Measurements from ENCODE around the gene DGKH.
"Not testable (repeated sequence)": the region's sequence is repeated elsewhere in the genome, so short reads cannot be mapped to it uniquely, and the experiment has no call there.

DGKH gene

DNA sequence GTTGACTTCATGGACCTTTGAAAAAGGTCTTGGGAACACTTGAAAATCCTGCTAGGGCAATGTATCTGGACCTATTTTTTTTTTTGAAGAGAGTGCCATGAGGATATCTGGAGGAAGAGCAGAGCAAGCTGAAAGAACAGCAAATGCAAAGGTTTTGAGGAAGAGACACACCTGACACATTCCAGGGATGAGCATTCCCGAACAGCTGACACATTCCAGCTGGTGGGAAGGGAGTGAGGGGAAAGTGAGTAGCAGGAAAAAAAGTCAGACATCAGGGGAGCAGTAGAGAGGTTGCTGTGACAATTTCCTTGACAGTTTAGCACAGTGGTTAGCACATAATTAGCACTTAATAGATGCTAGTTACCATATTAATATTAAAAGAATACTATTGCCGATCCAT lies 14.7 kb downstream of the DGKH start:
- TF ChIP-seq, protein P1, sequence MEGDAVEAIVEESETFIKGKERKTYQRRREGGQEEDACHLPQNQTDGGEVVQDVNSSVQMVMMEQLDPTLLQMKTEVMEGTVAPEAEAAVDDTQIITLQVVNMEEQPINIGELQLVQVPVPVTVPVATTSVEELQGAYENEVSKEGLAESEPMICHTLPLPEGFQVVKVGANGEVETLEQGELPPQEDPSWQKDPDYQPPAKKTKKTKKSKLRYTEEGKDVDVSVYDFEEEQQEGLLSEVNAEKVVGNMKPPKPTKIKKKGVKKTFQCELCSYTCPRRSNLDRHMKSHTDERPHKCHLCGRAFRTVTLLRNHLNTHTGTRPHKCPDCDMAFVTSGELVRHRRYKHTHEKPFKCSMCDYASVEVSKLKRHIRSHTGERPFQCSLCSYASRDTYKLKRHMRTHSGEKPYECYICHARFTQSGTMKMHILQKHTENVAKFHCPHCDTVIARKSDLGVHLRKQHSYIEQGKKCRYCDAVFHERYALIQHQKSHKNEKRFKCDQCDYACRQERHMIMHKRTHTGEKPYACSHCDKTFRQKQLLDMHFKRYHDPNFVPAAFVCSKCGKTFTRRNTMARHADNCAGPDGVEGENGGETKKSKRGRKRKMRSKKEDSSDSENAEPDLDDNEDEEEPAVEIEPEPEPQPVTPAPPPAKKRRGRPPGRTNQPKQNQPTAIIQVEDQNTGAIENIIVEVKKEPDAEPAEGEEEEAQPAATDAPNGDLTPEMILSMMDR (conservative IDR thresholded peaks at IDR 0.05; ENCODE audit: low read depth, low read length), result no peak
- DNase-seq (ENCODE audit: low read depth), result no peak
- H3K4me3 ChIP-seq (ENCODE audit: low read length), result no peak overlapping the region

DNA sequence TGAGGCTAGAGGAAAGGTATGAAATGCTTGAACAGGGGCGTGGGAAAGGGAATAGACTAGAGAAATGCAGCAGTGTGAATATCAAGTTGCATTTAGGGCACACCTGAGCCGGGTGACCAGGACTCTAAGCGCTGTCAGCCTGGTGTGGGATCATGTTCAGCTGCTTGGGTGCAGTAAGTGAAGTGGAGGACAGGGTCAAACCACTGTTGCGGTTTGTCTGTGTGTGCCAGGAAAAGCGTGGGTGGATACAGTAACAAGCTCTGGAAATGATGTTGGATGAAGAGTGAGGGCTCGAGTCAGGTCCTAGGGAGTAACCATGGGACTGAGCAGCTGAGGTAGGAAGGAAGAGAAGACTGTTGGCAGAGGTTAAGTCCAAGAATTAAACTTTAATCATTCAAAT lies 15.8 kb downstream of the DGKH start:
- TF ChIP-seq, protein P1 (conservative IDR thresholded peaks at IDR 0.05; ENCODE audit: low read depth, low read length), result no peak
- DNase-seq (ENCODE audit: low read depth), result no peak
- no peak overlapping the region for H3K4me3 ChIP-seq (ENCODE audit: low read length)

DNA sequence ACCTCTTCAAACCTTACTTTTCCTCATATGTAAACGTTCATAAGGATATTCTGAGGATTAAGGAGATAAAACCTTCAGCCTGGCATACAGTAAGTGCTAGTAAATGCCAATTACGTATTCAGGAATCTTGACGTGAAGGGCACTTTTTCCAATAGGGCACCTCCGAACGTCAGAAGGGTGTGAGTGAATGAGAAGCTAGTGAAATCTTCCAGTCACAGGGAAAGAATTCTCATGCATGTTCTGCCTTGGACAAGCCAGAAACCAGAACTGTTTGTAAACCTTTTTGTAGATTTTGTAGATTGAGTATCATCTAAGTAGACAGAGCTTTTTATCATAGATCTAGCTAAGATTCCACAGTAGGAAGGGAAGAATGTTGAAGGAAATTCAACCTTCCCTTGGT lies 16.5 kb downstream of the DGKH start:
- TF ChIP-seq, protein P1 (conservative IDR thresholded peaks at IDR 0.05; ENCODE audit: low read depth, low read length), result no peak
- DNase-seq (ENCODE audit: low read depth), result no peak
- H3K4me3 ChIP-seq (ENCODE audit: low read length), result no peak overlapping the region

DNA sequence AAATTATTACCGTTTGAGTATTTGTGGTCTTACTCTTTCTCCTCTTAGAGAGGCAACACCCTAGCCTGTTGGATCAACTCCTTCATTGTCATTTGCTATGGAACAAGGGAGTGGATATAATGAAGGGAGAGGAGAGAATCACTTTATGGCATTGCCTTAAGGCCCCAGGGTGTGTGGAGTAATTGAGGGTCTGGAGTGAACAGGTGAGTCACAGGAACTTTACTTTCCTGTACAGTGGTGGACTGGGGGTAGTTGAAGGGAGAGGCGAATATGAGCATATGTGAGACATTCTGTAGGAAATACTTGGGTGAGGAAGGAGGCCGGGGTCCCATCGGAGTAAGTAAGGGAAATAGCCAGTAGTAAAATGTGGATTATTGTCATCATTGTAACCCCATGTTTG lies 17.0 kb downstream of the DGKH start:
- DNase-seq (ENCODE audit: low read depth), result no peak
- H3K4me3 ChIP-seq (ENCODE audit: low read length), result no peak overlapping the region
- TF ChIP-seq, protein P1 (conservative IDR thresholded peaks at IDR 0.05; ENCODE audit: low read depth, low read length), result no peak

DNA sequence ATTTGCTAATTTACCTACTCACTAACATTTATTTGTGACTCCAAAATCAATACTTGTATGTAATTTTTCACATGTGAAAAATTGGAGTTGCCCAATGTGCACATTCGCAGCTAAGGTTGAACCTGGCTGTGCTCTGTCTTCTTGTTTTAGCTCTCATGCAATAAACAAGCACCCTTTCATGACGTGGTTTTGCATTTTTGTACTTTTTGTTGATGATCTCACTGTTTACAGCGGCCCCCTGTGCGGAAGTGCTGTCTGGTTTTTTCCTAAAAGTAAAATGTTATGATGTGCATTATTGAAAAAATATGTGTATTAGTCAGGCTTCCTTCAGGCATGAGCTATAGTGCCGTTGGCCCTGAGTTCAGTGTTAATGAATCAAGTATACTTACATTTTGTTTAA lies 18.1 kb downstream of the DGKH start:
- no peak for DNase-seq (ENCODE audit: low read depth)
- TF ChIP-seq, protein P1 (conservative IDR thresholded peaks at IDR 0.05; ENCODE audit: low read depth, low read length), result no peak
- H3K4me3 ChIP-seq (ENCODE audit: low read length), result no peak overlapping the region

DNA sequence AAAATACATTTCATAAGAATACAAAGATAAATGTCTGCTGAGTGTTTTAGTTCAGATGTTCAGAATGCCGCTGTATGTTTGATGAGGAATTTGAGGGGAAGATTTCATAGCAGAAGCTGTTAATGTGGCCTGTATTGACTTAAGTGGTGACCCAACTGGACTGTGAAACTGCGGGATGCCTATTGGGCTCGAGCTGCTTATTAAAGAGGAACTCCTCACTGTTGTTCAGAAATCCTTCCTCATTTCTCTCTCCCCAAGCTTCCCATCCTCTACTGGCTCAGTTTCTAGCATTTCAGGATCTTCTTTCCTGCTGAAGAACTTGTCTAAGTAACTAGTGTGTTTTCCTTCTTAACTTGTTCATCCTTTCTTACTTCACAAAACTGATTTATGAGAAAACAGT lies 20.4 kb downstream of the DGKH start:
- TF ChIP-seq, protein P1 (conservative IDR thresholded peaks at IDR 0.05; ENCODE audit: low read depth, low read length), result no peak
- no peak for DNase-seq (ENCODE audit: low read depth)
- H3K4me3 ChIP-seq (ENCODE audit: low read length), result no peak overlapping the region

DNA sequence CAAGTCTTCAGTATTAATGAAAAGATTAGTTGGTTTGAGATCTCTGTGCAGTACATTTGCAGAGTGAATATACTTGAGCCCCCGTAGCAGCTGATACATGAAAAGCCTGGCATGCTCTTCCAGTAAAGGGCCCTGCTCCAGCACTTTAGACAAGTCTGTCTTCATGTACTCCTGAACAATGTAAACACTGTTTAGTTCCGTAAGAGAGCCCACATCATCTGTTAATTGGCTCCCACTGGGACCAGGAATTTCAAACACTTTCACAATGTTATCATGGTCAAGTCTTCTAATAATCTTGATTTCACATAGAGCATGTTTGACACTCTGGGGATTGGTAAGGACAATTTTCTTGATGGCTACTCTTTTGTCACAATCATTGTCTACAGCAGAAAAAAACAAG lies 22.2 kb downstream of the DGKH start:
- not testable (repeated sequence) for DNase-seq (ENCODE audit: low read depth); H3K4me3 ChIP-seq (ENCODE audit: low read length)

DNA sequence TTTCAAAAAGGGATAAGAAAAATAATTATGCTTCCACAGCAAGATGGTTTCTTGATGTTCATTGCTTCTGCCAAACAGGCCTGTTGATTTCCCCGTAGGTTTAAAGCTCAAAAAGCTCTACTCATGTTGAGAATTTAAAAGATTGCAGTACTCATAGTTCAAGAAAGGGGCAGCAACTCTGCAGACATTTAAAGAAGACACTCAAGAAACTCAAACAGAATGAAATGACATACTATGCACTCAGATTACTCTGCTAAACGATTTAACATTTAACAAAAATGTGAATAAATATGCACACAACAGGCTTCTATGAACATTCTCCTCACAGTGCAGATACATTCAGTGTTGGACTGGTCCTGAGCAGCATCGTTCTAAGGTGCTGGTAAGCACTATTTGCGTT lies 22.7 kb downstream of the DGKH start:
- TF ChIP-seq, protein P1 (conservative IDR thresholded peaks at IDR 0.05; ENCODE audit: low read depth, low read length), result peak; percentile 2
- not testable (repeated sequence) for H3K4me3 ChIP-seq (ENCODE audit: low read length); DNase-seq (ENCODE audit: low read depth)
